ENCODE measurements around the gene E2F3. TPM values are rescaled to one million over a fixed set of nuclear protein-coding genes. Genes with fewer than 3 reads are reported as not detected.

Gene E2F3
- total and polyA plus RNA-seq, 9 donors: 0.36 to 7.3 (median 2.7) TPM

- Histone ChIP-seq H3K4me3 (no peak overlapping the region), H3K27ac (no peak overlapping the region), H3K4me1 (ENCODE audit: insufficient read depth) (no peaks in the 10 kb centered on the region), H3K9me3 (no peaks in the 10 kb centered on the region), H3K27me3 (no peaks in the 10 kb centered on the region), H3K36me3 (no peaks in the 10 kb centered on the region)
- DNase-seq: no peak
- intact Hi-C loops (cut with DNase I): no loop called here
- 83 to 95% (median 84%) methylated on average over 7 of the region's 7 CpGs for WGBS, 3 donors
- TF ChIP-seq POLR2A (IDR thresholded peaks at IDR 0.05) (no peak), EP300 (IDR thresholded peaks at IDR 0.05) (no peak), CTCF (IDR thresholded peaks at IDR 0.05) (no peak)
These were observed 40.2 kb downstream of the E2F3 start for GRCh38 chr6:20441921-20442320.

GRCh38 chr6:20444786-20445271 is 43.1 kb downstream of the E2F3 start:
- Histone ChIP-seq H3K27ac (no peak overlapping the region), H3K4me1 (ENCODE audit: insufficient read depth) (no peaks in the 10 kb centered on the region), H3K36me3 (no peaks in the 10 kb centered on the region), H3K9me3 (no peaks in the 10 kb centered on the region), H3K27me3 (no peaks in the 10 kb centered on the region), H3K4me3 (no peak overlapping the region)
- no peak for TF ChIP-seq POLR2A (IDR thresholded peaks at IDR 0.05)
- 88 to 97% (median 93%) methylated on average over 5 of the region's 5 CpGs for WGBS, 3 donors
- intact Hi-C loops (cut with DNase I): no loop called here
- DNase-seq: no peak

DNA sequence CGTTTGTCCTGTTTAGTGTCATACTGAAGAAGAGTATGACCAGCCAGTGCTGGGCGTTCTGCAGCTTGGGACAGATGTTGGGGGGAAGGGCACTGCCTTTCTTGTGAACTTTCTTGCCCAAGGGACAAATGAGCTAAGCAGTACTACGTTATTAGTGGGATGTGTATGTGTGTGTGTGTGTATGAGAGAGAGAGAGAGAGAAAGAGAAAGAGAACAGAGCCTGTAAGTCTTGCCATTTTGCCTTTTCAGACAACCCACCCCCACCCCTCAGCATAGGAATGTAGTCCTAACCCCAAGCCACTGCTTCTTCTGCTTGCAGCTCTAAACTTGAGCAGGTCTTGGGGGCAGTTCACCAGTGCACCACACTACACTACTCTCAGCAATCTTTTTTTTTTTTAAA is 45.5 kb downstream of the E2F3 start:
- Histone ChIP-seq H3K36me3 (no peaks in the 10 kb centered on the region), H3K4me1 (ENCODE audit: insufficient read depth) (no peaks in the 10 kb centered on the region), H3K4me3 (no peak overlapping the region), H3K27ac (no peak overlapping the region), H3K27me3 (no peaks in the 10 kb centered on the region), H3K9me3 (no peaks in the 10 kb centered on the region)
- DNase-seq: no peak
- TF ChIP-seq POLR2A (IDR thresholded peaks at IDR 0.05) (no peak), CTCF (IDR thresholded peaks at IDR 0.05) (no peak), EP300 (IDR thresholded peaks at IDR 0.05) (no peak)
- WGBS, 3 donors: 73 to 83% (median 79%) methylated on average over 3 of the region's 3 CpGs
- intact Hi-C loops (cut with DNase I): no loop called here

- DNase-seq: no peak
- 57 to 70% (median 58%) methylated on average over 4 of the region's 4 CpGs for WGBS, 3 donors
- TF ChIP-seq EP300 (IDR thresholded peaks at IDR 0.05) (no peak), POLR2A (IDR thresholded peaks at IDR 0.05) (no peak), CTCF (IDR thresholded peaks at IDR 0.05) (no peak)
- H3K4me1 ChIP-seq (ENCODE audit: insufficient read depth): no peaks in the 10 kb centered on the region
- intact Hi-C loops (cut with DNase I): no loop called here
- H3K9me3 ChIP-seq: no peaks in the 10 kb centered on the region
- no peaks in the 10 kb centered on the region for H3K27me3 ChIP-seq
- no peak overlapping the region for H3K4me3 ChIP-seq
- H3K27ac ChIP-seq: no peak overlapping the region
- H3K36me3 ChIP-seq: no peaks in the 10 kb centered on the region
These were observed 46.0 kb downstream of the E2F3 start for GRCh38 chr6:20447581-20448132.

- intact Hi-C loops (cut with DNase I): no loop called here
- no peaks in the 10 kb centered on the region for H3K27me3 ChIP-seq
- no peaks in the 10 kb centered on the region for H3K4me1 ChIP-seq (ENCODE audit: insufficient read depth)
- WGBS, 3 donors: 85 to 86% (median 85%) methylated on average over 2 of the region's 2 CpGs
- no peak for DNase-seq
- no peaks in the 10 kb centered on the region for H3K36me3 ChIP-seq
- H3K27ac ChIP-seq: no peak overlapping the region
- H3K4me3 ChIP-seq: no peak overlapping the region
- TF ChIP-seq EP300 (IDR thresholded peaks at IDR 0.05) (no peak), CTCF (IDR thresholded peaks at IDR 0.05) (no peak), POLR2A (IDR thresholded peaks at IDR 0.05) (no peak)
- no peaks in the 10 kb centered on the region for H3K9me3 ChIP-seq
These were observed 47.1 kb downstream of the E2F3 start for GRCh38 chr6:20448828-20449227.
